Cortex of kidney (tissue), 1 donor: ENCODE results near the gene OPTN.

Experiments used
- DNase-seq: peaks from one replicate; lab custom pipeline; 2025; lab: John Stamatoyannopoulos, UW

The OPTN gene

DNA sequence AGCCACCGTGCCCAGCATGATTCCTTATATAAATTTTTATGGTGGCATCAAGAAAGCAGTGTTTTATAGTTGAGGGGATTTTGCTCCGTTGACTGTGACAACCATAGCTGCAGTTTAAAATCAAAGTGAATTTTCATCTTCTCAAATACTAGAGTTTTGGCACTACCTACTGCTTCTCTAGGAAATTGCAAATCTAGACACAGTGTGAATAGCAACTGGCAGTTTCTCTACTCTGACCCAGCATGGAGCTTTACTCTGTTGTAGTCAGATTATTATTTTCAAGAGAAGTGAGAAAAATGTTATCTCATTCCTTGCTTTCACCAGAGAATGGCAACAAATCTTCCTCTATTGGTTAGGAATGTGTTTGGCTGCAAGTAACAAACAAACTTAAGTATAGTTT lies 84.3 kb downstream of the OPTN start:
- DNase-seq, result no peak

- DNase-seq, result no peak
These were observed 85.0 kb downstream of the OPTN start for GRCh38 chr10:13184730-13185514.

DNA sequence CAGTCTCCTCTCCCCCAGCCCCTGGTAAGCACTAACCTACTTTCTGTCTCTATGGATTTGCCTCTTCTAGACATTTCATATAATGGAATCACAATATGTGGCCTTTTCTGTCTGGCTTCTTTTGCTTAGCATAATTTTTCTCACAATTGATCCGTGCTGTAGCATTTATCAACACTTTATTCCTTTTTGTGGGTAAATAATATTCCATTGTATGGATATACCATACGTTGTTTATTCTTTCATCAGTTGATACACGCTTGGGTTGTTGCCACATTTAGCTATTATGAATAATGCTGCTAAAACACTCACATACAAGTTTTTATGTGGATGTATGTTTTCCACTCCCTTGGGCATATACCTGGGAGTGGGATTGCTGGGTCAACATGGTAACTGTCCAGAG lies 87.2 kb downstream of the OPTN start:
- DNase-seq, result no peak
